ENCODE data around the gene ATP8B4.

The ATP8B4 gene

DNA sequence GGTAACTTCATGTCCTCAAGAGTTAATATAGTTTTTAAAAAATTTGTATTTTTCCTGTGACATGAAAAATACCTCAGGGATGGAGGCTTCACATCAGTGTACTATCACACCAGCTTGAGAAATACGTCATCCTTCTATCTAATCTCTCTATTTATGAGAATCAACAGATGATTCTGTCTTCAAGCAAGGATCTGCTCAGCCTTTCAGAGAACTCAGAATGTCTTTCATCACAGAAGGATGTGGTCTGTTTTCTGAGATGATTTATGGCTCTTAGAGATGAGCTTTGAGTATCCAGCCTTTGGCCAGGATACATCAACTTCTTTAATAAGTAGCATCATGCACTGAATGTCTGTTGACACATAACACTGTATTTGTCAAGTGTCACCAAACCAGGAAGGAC is 304.3 kb downstream of the ATP8B4 start:
- DNase-seq (ENCODE audit: low read depth, low spot score): no peak

DNA sequence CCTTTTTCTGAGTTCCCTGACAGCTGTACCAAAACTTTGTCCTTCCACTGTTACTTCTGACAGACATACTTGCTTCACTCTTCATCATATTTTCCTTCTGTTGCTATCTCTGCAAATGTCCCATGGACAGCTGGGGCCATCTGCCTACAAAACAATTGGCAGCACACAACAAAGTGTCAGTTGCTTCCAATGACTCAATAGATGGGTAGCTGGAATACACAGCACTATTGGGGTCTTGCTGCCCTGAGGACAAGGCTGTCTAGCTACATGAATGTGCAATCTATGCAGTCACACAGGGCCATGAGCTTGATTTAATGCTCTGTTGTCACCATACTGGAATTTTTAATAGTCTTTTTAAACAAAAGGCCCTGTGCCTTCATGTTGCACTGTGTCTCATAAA is 305.4 kb downstream of the ATP8B4 start:
- DNase-seq (ENCODE audit: low read depth, low spot score): no peak

DNA sequence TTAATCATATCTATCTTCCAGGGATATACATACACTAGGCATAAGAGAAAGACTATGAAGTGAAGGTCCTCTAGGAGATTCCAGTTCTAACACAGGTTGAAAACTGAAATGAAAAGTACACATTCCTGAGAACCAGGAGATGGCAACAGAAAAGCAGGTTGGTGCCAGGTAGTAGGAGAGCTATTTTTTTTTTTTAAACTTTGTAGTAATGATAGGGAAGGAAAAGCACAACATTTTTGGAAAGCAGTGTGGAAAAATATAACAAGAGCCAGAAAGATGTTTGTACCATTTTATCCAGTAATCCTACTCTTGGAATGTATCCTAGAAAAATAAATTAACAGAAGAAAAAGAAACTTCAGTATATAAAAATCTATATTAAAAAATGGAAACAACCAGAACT is 308.3 kb downstream of the ATP8B4 start:
- no peak for DNase-seq (ENCODE audit: low read depth, low spot score)

DNA sequence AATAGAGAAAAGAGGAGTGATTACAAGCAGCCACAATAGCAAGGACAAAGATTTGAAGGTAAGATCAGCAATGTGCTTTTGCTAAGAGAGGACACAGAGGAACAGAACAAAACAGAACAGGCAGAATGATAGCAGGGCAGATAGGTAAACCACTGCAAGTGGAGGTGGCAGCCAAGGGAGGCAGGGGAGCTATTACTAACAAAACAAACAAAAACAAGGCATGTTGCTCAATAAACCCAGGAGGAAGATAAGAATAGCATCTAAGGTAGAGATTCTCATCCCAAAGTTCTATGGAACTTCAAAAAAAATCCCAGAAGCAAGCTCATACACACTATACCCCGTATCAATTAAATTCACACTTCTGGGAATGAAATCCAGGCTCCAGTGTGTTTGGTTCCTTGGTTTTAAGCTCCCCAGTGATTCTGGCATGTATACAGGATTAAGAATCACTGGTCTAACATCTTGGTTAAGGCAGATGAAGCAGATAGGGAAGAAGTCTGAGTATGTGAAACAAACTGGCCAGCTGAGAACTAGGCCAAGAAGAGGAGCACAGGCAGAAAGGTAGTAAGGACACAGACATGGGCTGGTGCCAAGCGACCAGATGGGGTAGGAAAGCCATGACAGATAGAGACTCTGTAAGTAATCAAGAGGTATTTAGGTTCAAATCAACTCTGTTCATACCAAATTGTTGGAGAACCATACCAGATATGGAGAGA is 309.0 kb downstream of the ATP8B4 start:
- DNase-seq (ENCODE audit: low read depth, low spot score): no peak

DNA sequence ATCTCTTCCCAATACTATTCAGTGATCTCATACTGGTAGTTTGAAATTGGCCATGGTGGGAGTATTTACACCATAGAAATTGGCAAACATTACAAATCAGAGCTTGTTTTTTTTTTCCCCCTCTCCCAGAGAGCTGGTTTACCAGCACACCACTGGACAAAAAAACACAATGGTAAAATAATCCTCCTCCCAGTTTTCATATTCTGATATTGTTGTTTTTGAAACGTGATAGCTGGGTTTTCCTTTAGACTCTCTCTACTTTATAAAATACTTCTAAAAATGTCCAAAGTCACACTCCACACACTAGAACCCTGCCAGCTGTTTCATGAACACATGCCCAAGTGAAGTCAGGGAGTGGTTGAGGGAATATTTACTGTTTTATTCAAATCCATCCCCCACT is 310.7 kb downstream of the ATP8B4 start:
- DNase-seq (ENCODE audit: low read depth, low spot score): no peak
